Measurements from ENCODE around the gene SULT1C2.

GRCh38 chr2:108280466-108280865 is 8.2 kb upstream of the SULT1C2 start:
- TF ChIP-seq MAX (IDR thresholded peaks at IDR 0.05; ENCODE audit: low read depth, low read length) (no peak), POLR2A (IDR thresholded peaks at IDR 0.05; ENCODE audit: extremely low read depth, insufficient read length) (no peak)

All from NB4 (cell line).